ENCODE measurements around the gene TMEM14A. TPM values are rescaled to one million over a fixed set of nuclear protein-coding genes. Genes with fewer than 3 reads are reported as not detected.

TMEM14A gene
- total RNA-seq, 1 experiment from 2014 or later: 26.9 TPM

DNA sequence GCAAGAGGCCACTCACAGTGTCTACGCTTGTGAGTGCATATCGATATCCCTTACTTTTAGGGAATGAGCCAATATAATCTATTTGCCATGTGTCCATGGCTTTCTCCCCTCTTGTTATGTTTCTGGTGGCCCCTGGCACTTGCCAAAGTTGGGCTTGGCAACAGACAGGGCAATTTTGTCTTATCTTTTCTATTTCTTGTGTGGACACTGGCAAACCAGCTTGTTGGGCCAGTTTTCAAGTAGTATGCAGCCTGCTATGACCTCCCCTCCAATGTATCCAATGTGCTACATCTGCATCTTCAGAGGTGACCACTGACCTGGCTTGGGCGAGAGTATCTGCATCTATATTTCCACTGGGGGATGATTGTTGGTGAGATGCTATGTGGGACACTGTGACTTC, 63.2 kb downstream of the TMEM14A start:
- DNase-seq (ENCODE audit: low spot score): no peak

DNA sequence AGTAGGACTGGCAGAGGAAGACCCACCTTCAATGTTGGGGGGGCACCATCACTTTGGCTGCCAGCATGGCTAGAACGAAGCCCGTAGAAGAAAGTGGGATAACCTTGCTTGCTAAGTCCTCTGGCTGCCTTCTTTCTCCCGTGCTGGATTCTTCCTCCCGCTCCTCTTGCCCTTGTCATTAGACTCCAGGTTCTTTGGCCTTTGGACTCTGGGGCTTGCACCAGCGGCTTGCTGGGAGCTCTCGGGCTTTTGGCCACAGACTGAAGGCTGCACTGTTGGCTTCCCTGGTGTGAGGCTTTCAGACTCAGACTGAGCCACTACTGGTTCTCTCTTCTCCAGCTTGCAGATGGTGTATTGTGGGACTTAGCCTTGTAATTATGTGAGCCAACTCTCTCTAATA, 64.2 kb downstream of the TMEM14A start:
- no peak for DNase-seq (ENCODE audit: low spot score)

DNA sequence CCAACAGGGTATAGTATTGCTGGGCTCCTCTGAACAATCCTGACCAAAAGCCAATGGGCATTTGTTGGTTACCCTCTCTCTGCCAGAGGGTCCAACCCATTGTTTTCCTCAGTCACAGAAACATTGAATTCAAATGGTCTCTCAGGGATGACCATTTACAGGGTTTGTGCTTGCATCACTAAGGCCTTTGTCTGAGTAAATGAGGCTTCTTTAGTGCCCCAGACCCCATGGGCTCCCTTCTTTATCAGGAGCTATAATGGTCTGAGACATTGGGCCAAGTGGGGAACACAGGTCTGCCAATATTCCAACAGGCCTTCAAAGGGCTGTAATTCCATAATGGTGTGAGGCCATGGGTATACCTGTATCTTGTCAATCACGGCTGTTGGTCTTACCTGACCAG, 65.2 kb downstream of the TMEM14A start:
- no peak for DNase-seq (ENCODE audit: low spot score)

Small RNAs within 50 kb of the gene (small RNA-seq; reads per million reads assigned to genes)
- not detected for gene AL109918.2

Other genes with a start within 250 kb of the TMEM14A start
- 4.1 and 4.6 TPM in 2 replicates for gene TRAM2, start 94.1 kb upstream of the TMEM14A start, total RNA-seq (2014; rRNA removed; shearing (Covaris generic))
- gene GSTA2, start 92.4 kb downstream of the TMEM14A start, total RNA-seq (2014; rRNA removed; shearing (Covaris generic)): 0.18 TPM in 1 of 2 replicates, not detected in the other
- gene GSTA1, start 132.7 kb downstream of the TMEM14A start, total RNA-seq (2014; rRNA removed; shearing (Covaris generic)): not detected in 2 replicates
- not detected in 2 replicates for gene GSTA5, start 169.7 kb downstream of the TMEM14A start, total RNA-seq (2014; rRNA removed; shearing (Covaris generic))
- gene GSTA3, start 238.6 kb downstream of the TMEM14A start, total RNA-seq (2014; rRNA removed; shearing (Covaris generic)): not detected in 2 replicates

Data from HT-29 (cell line).